Gastrocnemius medialis (tissue), 4 donors: ENCODE results near the gene CTPS2. TPM values are rescaled to one million over a fixed set of nuclear protein-coding genes. Genes with fewer than 3 reads are reported as not detected.

Source experiments
- ATAC-seq, 2 donors: fragments of 150-250 bp; one replicate each; pipeline ENCODE4 v1.9.1; 2016
- DNase-seq, 2 donors: peaks; one replicate each; pipeline ENCODE4 v3.0.0-alpha.2; 2019
- H3K27ac ChIP-seq, 4 donors: fragments of 200-600 bp; sonication (generic); 1 replicate in 1 of 4; 2 replicates in 3 of 4; pipeline ENCODE4 v1.5.1; 2016 to 2018; ENCODE audit warnings: mild to moderate bottlenecking in 2 of 4, moderate library complexity in 1 of 4
- H3K27me3 ChIP-seq, 3 donors: fragments of 200-600 bp; sonication (generic) in 2 of 3; 1 replicate in 1 of 3; 2 replicates in 2 of 3; pipeline versions ENCODE4 v1.5.1 to v1.6.0; 2016 to 2019; ENCODE audit warnings: mild to moderate bottlenecking in 1 of 3, moderate library complexity in 1 of 3
- H3K36me3 ChIP-seq, 2 donors: fragments of 200-600 bp; sonication (generic) in 1 of 2; one replicate each; pipeline ENCODE4 v1.5.1; 2017 to 2018
- H3K4me1 ChIP-seq, 2 donors: fragments of 200-600 bp; sonication (generic) in 1 of 2; one replicate each; pipeline ENCODE4 v1.5.1; 2016 to 2017; ENCODE audit warnings: mild to moderate bottlenecking in 2 of 2
- H3K4me3 ChIP-seq, 4 donors: fragments of 200-600 bp; sonication (generic) in 3 of 4; 1 replicate in 1 of 4; 2 replicates in 3 of 4; pipeline ENCODE4 v1.5.1; 2016 to 2019; ENCODE audit warnings: mild to moderate bottlenecking in 2 of 4
- H3K9me3 ChIP-seq, 3 donors: fragments of 200-600 bp; sonication (generic) in 2 of 3; 1 replicate in 1 of 3; 2 replicates in 2 of 3; pipeline ENCODE4 v1.5.1; 2016 to 2019
- POLR2A ChIP-seq, 2 donors: fragments of 450-650 bp; IDR thresholded peaks; one replicate each; pipeline ENCODE4 v1.6.1; 2017; ENCODE audit warnings: antibody characterized with exemption in 2 of 2, mild to moderate bottlenecking in 2 of 2, moderate library complexity in 2 of 2
- in situ Hi-C, 4 donors: fragments of 200-750 bp; cut with MboI; loops; one replicate each; pipeline versions ENCODE4 v1.15.0 to v1.8.0; 2017; ENCODE audit warnings: low sequenced_read_pairs in 4 of 4
- intact Hi-C: fragments of 100-400 bp; cut with DNase I; formaldehyde crosslinking; loops from one replicate; pipeline ENCODE4 v1.15.1; 2023; ENCODE audit warnings: low total_unique reads
- total RNA-seq, 4 donors: library from RNA; depleted of rRNA; stranded (reverse); fragments of >200 nt; gene quantifications; one replicate each; pipeline versions ENCODE4 v1.1.0 to v1.2.3, GENCODE V29; 2016
- TF ChIP-seq, protein P1 (sequence below), 5 experiments: fragments of 450-650 bp in 3 of 5; fragments of 200-600 bp in 2 of 5; sonication (generic) in 2 of 5; IDR thresholded peaks in 4 of 5; conservative IDR thresholded peaks in 1 of 5; 1 replicate in 4 of 5; 2 replicates in 1 of 5; pipeline ENCODE4 v1.5.1; 2016 to 2019; ENCODE audit warnings: antibody characterized with exemption in 5 of 5, mild to moderate bottlenecking in 3 of 5, moderate library complexity in 3 of 5

The CTPS2 gene
- total RNA-seq, 4 donors from 2014 or later, result 2.0 to 3.8 (median 2.8) TPM

DNA sequence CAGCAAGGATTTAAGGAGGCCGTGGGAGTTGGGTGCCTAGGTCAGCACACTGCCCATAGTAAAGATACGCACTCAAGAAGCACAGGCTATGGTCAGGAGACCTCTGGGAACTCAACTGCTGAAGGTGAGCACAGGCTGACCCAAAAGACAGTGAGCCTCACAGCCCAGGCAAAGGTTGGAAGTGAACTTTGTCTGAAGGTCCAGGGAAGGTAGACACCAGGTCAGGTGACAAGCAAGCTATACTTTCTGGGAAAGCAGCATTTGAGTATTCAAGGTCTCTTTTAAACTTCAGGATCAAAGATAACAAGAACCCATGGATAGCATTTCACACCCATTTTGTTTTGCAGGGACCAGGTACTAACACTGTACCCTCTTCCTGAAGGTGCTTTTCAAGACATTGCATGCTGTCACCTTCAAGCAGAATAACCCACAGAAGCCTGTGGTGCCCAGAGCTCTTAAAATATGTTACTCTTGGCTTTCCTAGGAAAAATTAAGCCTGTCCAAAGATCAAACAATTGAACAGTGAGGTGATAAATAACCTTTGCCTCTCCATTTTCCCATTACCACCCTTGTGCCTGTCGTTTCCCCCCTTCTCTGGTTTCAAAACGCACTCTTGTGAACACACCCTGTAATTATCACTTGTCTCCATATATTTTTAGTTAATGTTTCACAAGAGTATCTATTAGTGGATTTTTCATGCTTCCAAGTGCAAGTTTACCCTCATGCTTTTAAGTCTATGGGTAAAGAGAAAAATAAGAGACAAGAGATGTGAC, 65.9 kb downstream of the CTPS2 start:
- TF ChIP-seq, protein P1, sequence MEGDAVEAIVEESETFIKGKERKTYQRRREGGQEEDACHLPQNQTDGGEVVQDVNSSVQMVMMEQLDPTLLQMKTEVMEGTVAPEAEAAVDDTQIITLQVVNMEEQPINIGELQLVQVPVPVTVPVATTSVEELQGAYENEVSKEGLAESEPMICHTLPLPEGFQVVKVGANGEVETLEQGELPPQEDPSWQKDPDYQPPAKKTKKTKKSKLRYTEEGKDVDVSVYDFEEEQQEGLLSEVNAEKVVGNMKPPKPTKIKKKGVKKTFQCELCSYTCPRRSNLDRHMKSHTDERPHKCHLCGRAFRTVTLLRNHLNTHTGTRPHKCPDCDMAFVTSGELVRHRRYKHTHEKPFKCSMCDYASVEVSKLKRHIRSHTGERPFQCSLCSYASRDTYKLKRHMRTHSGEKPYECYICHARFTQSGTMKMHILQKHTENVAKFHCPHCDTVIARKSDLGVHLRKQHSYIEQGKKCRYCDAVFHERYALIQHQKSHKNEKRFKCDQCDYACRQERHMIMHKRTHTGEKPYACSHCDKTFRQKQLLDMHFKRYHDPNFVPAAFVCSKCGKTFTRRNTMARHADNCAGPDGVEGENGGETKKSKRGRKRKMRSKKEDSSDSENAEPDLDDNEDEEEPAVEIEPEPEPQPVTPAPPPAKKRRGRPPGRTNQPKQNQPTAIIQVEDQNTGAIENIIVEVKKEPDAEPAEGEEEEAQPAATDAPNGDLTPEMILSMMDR (IDR thresholded peaks at IDR 0.05 in 4 of 5, conservative IDR thresholded peaks at IDR 0.05 in 1 of 5), result no peak
- no peak for TF ChIP-seq POLR2A (IDR thresholded peaks at IDR 0.05)
- intact Hi-C loops (no loop called here), in situ Hi-C loops (no loop called here)
- Histone ChIP-seq H3K27ac (no peak overlapping the region), H3K4me1 (no peaks in the 10 kb centered on the region), H3K4me3 (no peak overlapping the region), H3K27me3 (peaks cover 0 to 5% (median 0%) of the 10 kb centered on the region in 3 donors), H3K36me3 (no peaks in the 10 kb centered on the region), H3K9me3 (no peaks in the 10 kb centered on the region)
- ATAC-seq (no peak), DNase-seq (no peak)

- Histone ChIP-seq H3K36me3 (no peaks in the 10 kb centered on the region), H3K27ac (no peak overlapping the region), H3K4me3 (no peak overlapping the region), H3K27me3 (peaks cover 0 to 5% (median 0%) of the 10 kb centered on the region in 3 donors), H3K4me1 (no peaks in the 10 kb centered on the region), H3K9me3 (no peaks in the 10 kb centered on the region)
- no peak for TF ChIP-seq POLR2A (IDR thresholded peaks at IDR 0.05)
- TF ChIP-seq, protein P1 (IDR thresholded peaks at IDR 0.05 in 4 of 5, conservative IDR thresholded peaks at IDR 0.05 in 1 of 5), result no peak
- intact Hi-C loops, result no loop called here
- DNase-seq, result no peak
- no peak for ATAC-seq
- in situ Hi-C loops, result no loop called here
Observed at GRCh38 chrX:16643176-16643575, 69.3 kb downstream of the CTPS2 start.

DNA sequence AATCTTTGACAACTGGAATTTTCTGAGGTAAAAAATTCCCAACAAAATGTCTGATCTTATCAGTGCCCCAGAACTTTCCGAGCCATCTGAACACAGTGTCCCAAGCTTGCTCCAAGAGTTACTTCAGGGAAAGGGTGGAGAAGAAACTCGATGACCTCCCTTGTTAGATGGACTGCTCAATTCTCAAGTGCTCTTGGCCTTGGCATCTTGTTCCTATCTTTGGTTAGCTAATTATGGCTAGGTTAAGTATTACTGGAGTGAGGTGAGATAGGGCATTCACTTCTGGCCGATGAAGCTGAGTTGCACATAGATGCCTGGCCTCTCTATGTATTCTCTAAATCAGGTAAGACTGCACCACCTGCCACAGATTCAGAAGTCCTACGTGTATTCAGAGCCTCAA, 71.6 kb downstream of the CTPS2 start:
- peaks cover 0 to 2% of the 10 kb centered on the region in 2 donors for H3K36me3 ChIP-seq
- H3K27ac ChIP-seq, result no peak overlapping the region
- H3K4me1 ChIP-seq, result no peaks in the 10 kb centered on the region
- ATAC-seq, result no peak
- no peaks in the 10 kb centered on the region for H3K9me3 ChIP-seq
- H3K27me3 ChIP-seq, result no peaks in the 10 kb centered on the region
- intact Hi-C loops (no loop called here), in situ Hi-C loops (no loop called here)
- no peak for TF ChIP-seq POLR2A (IDR thresholded peaks at IDR 0.05)
- TF ChIP-seq, protein P1 (IDR thresholded peaks at IDR 0.05 in 4 of 5, conservative IDR thresholded peaks at IDR 0.05 in 1 of 5), result no peak
- DNase-seq, result no peak
- no peak overlapping the region for H3K4me3 ChIP-seq

DNA sequence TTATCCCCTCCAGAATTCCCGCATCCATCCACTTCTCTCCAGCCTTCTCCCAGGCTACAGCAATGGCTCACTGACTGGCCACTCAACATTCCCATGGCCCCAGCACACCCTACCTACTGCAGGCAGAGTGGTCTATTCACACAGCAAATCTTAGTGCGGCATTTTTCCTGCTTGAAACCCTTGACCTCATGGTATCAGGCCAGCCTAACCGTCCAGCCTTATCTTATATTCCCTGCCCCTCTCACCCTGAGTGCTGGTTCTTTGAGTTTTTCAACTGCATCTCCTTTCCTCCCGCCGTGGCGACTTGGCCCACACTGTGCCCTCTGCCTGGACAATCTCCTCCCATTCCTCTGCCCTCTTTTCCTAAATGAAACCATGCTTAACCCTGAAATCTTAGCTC, 72.5 kb downstream of the CTPS2 start:
- Histone ChIP-seq H3K9me3 (no peaks in the 10 kb centered on the region), H3K4me1 (no peaks in the 10 kb centered on the region), H3K36me3 (peaks cover 0 to 5% of the 10 kb centered on the region in 2 donors), H3K4me3 (no peak overlapping the region), H3K27me3 (no peaks in the 10 kb centered on the region), H3K27ac (no peak overlapping the region)
- intact Hi-C loops, result no loop called here
- TF ChIP-seq POLR2A (IDR thresholded peaks at IDR 0.05), result no peak
- TF ChIP-seq, protein P1 (IDR thresholded peaks at IDR 0.05 in 4 of 5, conservative IDR thresholded peaks at IDR 0.05 in 1 of 5), result no peak
- in situ Hi-C loops, result no loop called here
- DNase-seq (no peak), ATAC-seq (no peak)
